Right kidney (tissue), 1 donor: Measurements from ENCODE around the gene NRXN2.

ENCODE experiments used
- DNase-seq: peaks from one replicate; pipeline ENCODE4 v3.0.0-alpha.2; 2016

Gene NRXN2

DNA sequence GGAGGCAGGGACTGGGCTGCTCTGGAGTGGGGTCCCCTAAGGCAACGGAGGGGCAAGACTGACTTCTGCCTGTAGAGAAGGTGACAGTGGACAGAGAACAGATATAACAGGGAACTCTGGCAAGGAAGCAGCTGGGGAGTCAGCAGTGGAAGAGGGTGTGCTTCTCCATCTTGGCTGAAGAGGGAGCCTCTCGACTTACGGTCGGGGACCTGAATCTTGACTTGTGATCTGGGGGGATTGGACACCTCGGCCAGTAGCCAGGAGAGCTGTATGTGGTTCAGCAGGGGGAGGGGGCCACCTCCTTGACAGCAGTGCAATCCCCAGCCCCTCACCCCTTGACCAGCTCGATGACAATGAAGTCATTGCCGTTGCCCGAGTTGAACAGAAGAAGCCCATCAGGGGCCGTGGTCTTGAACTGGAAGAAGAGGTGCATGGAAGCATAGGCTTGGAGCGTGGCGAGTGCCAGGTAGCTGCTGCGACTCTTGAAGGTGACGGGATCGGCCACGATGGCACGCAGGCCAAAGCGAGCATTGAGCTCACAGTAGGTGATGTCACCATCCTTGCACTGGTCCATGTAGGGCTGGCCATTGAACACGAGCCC lies 72.0 kb downstream of the NRXN2 start:
- DNase-seq, result no peak

DNA sequence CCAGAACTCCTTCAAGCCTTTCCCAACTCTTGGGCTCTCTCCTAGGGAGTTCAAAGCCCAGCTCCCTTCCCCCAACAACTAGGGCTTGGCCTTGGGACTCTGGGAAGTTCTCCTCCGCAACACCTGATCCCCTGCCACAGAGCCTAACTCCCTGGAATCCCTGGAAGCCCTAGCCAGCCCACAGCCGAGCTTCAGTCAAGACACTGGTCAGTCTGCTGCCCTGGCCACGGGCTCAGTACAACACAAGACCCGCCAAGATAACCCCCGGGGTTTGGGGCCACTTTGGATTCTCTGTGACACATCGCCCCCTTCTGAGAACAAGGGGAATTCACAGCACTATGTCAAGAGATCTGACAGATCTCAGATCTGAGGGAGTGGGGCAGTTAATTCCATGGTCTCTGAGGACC lies 73.7 kb downstream of the NRXN2 start:
- peak; percentile 51 for DNase-seq

DNA sequence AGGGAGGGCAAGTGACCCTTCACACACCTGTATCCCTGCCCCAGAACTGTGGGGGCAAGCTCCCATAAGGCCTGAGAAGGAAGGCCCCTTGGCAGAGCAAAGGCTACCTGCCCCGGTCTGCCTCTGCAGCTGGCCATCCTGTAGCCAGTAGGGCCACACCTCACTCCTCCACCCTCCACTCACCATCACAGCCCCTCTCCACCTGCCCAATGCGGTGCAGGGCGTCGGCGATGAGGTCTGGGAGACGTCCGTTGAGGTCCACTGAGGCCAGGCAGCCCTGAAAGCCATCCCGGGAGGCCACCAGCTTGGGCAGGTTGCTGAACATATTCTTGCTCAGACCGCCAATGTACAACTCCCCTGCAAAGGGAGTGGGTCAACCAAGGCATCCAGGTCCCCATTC lies 74.4 kb downstream of the NRXN2 start:
- no peak for DNase-seq

DNA sequence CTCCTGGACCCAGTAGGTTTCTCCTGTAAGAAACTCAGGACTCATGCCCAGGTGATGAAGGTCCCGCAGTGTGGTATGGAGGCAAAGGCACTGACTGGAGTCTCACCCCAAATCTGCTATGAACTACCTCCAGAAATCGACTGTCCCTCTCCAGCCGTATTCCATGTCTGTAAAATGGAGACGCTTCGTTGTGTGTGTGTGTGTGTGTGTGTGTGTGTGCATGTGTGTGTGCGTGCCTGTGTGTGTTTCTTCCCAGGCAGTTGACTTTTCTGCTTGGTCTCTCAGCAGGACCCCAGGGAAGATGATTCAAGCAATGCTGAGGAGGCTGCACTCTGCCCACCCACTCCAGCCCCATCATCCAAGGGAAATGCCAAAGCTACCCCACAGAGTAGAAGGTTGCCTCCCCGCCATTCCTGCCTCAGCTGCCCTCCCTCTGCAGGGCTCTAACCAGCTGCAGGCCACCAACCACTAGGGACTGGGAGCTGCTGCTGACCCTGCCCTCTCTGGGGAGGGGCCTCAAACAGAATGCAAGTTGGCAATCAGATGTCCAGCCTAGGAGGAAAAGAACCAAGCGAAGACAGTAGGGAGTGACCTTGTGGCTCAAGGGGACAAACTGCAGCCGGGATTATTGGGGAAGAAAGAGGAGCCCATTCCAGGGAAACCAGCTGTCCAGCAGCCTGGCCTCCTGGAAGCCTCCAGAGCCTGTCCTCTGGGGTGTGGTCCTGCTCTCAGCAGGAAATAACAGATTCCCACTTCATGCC lies 75.8 kb downstream of the NRXN2 start:
- DNase-seq, result no peak

DNA sequence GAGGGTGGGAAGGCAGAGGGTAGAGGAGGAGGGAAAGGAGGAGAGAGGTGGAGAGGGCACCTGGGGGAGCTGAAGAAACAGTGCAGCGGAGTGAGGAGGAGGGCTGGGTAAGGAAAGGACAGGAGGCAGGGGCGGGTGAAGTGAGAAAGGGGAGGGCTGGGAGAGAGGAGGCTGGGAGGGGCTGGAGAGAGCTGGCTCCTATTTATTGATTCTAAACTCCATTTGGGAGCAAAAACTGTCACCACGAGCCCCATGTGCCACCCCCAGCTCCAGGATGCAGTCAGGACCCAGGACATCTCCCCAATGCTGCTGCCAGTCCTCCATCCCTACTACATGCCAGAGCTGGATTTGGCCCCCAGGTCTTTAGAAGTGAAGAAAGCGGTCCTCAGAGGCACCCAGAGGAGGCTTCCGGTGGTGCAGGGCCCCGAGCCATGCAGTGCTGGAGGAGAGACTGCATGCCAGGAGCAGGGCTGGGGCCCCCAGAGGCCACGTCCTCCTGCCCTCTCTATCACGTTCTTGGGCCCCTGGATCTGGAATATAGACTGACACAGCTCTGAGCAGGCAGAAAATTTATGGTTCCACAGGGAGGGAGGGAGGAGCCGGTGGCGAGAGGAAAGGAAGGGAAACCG lies 78.2 kb downstream of the NRXN2 start:
- DNase-seq, result peak; percentile 57

DNA sequence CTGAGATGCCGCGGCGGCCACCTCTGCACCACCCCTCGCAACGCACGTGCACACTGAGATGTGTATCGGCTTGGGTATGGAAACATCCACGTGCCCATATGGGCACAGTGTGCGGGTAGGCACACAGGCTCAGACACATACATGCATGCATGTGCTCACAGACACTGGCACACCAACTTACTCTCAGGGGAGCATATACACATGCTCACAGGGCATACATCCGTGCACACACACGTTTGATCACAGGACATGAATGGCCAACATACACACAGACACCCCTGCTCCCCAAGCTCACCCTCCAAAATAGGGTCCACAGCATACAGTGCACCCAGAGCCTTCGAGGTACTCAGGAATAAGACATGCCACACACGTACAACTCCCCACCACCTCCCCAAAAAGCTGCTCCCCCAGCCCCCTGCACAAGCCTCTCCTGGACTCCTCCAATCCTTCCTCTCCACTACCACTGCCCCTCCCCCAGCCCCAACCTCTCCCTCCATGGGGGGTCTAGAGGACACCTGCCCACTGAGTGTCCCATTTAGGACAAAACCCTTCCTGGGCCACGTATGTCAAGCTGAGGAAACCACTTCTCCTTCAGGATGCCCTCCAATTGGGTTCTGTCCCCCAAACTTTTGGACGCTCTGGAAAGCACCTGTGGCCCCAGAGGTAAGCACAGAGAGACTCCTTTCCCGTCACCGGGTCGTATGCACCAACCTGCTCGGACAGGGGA lies 78.9 kb downstream of the NRXN2 start:
- peak; percentile 40 for DNase-seq

DNA sequence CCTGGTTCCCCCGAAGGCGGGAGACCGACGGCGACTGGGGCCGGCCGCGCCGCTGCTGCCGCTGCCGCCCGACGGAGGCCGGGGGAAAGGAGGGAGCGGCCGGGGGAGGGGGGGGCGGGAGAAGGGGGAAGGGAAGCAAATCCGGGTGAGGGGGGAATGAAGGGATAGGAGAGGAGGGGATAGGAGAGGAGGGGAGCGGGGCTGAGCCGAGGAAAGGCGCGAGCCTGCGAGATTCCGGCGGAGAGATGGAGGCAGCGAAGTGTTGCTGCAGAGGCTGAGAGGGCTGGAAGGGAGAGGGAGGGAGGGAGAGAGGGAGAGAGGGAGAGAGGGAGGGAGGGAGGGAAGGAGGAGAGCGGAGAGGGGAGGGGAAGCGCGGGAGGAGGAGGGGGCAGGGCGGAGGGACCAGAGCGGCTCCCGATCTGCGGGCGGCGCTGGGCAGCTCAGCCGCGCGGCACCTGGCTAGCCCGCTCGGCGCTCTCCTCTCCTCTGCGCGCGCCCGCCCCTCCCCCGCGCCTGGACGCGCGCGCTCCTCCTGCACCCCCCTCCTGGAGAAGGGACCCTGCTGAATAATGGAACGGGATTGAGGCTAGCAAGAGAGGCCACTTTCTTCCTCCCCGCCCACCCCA lies 79.6 kb downstream of the NRXN2 start:
- peak; percentile 47 for DNase-seq

DNA sequence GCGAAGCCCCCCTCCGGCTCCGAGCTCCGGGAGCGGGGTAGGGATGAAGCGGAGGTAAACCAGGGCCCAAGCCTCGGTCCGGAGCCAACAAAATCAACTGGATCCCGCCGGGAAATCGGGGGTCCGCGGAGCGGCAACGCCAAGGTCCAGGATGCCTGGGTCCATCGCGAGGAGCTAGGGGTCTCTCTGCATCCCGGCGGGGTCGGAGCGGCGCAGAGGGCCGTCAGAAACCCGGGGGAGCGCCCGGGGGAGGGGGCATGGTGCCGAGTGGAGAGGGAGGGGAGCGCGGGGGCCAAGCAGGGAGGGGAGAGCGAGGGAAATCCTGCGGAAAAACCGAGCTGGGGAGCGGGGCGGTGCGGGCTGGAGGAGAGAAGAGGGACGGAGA lies 80.1 kb downstream of the NRXN2 start:
- DNase-seq, result peak; percentile 57

DNA sequence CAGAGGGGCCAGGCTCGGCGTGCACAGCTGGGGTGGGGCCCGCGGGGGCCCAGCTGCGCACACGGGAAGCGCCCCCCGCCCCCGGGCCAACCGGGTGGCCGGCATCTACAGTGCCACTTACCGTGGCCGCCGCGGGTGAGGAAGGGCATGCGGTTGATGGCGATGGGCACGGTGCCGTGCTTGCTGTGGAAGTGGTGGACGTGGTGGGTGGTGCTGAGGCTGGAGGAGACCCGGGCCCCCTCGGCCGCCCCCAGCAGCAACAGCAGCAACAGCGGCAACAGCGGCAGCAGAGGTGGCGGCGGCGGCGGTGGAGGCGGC lies 80.6 kb downstream of the NRXN2 start:
- DNase-seq, result peak; percentile 31

DNA sequence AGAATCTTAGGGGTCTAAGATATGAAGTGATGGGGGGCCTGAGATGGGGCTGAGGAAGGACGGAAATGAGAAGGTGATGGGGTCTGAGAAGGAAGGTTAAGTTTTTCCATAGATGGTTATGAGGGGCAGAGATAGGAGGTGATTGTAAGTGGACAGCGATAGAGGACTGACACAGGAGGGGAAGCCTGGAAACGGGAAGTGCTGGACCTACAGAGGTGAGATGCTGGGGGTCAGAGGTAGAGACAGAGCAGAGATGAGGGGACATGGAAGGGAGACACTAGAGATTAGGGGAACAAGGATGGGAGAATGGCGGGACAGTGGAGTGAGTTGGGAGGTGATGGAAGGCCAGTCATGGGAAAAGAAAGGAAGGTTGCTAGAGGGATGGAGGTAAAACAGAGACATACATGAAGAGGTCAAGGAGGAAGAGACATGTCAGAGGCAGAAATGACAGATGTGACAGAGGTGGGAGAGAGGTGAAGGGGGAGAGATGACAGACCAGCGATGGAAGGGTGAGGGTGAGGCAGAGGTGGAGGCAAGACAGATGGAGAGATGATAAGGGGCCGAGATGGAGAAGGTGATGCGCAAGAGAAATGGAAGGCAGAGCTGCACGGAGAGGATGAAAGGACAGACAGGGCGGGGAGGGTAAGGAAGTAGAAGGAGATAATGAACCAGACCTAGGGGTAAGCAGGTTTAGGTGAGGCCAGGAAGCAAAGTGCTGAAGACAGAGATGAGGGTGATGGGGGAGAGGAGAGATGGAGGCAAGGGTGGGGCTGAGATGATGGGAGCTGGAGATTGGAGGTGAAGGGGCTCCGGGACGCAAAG lies 81.2 kb downstream of the NRXN2 start:
- no peak for DNase-seq

DNA sequence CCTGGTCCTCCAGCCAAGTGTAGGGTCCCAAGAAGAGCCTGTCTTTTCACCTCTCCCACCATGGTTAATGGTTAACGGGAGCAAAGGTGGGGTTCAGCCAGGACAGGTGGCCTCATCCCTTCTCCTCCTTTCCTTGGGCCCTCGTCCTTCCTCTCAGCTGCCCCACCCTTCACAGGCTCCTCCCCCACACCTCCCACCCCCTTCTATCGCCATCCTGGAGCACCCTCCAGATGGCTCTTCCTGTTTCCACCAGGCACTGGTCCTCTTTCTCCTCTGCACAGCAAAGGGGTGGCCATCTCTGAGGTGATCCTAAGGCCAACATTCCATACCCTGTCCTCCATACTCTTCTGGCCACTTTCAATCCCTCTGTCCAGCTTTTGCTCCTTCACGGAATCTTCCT lies 83.1 kb downstream of the NRXN2 start:
- DNase-seq, result no peak

DNA sequence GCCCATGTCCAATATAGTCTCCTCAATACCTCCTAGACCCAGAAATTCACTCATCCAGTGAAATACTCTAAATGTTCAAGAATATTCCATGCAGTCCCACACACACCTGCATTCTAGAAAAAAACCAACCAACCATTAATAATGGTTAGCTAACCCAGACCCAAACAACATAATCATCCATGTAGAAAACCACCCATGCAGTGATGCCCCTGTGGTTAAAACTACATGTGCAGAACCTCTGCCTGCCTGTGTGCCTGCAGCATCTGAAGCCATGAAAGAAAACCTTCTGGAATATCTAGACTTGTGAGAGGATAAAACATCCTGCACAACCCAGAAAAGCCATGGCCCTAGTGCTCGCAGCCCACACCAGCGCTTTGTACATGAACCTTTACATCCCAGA lies 84.2 kb downstream of the NRXN2 start:
- DNase-seq, result no peak

DNA sequence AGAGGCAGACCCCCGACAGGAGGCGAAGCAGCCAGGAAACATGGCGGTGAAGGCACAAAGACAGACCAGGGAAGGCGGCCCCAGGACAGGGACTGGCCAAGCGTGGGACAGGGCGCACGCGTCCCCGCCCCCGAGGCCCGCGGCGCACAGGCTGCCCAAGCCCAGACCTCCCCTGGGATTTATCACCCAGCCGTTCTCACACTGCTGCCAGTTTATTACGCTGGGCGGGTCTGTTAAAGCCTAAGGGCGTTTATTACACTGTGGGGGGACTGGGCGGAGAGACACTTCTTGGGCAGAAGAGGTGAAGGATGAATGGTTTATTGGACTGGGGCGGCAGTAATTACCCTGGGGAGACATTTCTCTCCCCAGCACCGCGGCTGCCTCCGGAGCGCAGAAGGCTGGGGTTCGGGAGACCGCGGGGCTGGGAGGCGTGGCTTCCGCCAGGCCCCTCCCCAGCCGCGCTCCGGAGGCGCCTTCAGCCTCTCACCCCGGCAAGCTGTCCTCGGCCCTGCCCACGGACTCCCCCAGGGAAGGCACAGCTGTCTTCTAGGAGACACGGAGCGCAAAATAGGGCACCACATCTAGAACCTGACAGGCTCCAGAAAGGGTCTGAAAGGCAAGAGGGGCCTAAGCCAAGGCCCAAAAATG lies 84.9 kb downstream of the NRXN2 start:
- DNase-seq, result peak; percentile 80

DNA sequence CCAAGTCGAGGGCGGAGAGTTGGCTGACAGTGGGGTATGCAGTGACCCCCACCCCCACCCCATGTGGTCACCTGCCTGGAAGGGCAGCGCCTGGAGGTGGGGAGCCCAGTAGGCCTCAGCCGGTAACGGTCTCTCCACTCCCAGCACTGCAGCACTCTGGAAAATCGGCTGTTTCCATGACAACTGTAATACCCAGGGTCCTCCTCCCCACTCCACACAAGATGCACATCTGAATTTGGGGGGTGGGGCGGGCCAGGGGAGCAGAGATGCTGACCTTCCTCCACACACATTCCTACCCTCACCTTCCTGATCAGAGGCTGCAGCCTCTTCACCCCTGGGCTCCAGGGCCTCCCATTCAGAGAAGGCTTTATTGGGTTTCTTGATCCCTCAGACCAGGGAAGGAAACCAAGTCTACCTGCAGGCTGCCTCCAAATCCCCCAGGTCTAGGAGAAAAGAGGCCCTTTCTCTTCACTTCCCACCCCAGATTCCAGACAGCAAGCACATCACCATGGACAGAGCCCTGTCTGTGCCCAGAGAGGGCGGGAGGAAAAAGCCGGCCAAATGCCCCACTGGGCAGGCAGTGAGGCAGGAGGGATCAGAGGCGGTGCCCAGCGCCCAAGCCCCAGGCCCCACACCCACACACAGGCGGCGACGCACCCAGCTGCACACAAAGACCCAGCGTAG lies 85.5 kb downstream of the NRXN2 start:
- no peak for DNase-seq

DNA sequence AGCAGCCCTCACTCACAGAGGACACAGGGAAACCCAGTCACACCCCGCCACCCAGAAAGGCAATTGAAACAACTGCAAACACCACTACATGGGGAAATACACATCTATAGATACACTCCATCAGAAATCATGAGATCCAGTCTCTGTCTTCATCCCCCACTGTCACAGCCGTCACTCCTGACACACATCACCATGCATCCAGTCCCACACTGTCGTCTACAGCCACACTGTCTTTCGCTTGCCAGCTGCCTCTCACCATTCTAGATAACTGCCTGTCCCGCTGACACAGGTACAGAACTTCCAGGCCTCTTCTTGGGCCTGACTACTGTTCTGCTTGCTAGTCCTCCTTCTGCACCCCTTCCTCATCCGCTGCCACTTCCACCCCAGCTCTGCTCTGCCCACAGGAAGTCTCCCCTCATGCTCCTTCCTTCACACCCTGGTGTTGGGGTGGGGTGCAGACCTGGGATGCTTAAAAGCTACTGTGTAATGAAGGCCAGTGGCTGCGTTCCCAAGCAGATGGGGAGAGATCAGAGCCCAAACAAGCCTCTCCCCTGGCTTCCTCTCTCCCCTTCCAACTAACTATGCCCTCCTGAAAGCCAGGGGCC lies 89.3 kb downstream of the NRXN2 start:
- no peak for DNase-seq

DNA sequence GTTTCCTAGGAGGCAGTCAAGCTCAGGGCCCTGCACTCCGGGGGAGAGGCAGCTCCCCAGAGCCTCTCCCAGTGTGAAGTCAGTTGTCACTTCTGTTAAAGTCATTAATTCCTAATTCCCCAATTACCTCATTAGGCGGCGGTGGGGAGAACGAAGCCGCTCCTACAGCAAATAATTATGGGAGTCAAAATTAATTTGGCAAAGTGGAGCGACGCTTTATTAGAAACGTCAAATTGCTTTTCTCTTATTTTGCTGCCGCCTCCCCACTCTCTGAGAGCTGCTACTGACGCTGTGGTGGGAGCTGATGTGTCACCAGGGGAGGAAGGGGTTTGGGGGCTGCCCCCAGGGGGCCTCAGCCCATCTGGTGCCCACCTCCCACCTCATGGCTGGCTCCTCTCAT lies 90.3 kb downstream of the NRXN2 start:
- no peak for DNase-seq

DNA sequence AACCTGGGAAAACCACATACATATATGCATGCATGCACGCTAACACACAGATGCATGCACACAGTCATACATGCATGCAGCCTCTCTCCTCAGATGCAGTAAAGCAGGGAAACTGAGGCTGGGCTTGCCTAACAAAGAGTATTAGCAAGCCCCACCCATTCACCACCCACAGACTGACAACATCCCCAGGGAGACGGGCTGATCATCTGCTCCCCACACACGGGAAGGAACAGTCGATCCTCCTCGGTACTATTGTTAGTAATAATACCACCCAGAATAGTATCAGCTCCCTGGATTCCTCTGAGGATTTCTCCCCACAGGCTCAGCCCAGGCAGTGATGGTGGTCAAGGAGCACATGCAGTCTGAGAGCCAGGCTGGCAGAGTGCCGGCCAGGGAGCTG lies 90.8 kb downstream of the NRXN2 start:
- no peak for DNase-seq

DNA sequence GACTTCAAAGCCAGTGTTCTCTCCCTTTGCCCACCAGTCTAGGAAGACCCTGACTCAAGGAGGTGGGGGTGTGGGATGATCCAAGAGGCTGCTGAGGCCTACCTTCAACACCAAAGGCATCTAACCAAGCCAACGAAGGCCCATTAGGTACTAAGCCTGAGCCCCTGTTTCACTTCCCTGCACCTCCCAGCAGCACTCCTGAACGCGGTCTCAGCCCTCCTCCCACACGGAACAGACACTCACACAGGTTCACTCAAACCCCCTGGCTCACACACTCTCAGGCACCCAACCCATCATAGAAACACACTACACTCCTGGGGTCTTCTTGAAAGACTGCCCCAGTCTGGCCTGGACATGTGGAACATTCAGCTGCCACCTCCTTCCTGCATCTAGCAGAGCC lies 91.3 kb downstream of the NRXN2 start:
- no peak for DNase-seq

DNA sequence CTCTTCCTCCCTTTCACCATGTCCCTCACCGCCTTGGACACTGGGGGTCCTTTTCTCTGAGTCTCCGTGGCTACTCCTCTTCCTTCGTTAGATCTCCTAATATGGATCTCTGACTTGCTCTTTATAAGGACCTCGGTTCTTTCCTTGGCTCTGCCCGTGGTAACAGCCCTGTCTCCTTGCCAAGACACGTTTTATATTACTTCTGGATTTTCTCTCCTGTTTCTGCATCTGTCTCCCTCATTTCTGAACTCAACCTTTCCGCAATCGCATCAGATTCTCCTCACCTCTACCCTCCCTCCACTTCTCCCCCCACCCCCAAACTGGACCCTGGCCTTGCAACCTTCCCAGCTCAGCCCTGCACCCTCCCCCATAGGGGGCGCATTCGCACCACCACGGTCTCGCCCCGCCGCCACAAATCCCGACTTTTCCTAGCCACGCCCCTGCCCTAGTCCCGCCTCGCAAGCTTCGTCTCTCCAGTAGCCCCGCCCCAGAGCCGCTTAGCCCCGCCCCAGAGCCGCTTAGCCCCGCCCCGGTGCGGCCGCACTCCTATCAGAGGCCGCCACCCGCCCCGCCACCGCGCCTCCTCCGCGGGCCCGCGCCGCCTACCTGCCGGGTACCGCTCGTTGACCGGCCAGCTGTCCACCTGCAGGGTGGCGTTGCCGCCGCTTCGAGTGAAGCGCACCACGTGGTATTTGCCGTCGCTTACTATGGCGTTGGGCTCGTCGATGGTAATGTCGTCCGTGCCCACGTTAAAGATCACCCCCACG lies 93.0 kb downstream of the NRXN2 start:
- DNase-seq, result no peak

DNA sequence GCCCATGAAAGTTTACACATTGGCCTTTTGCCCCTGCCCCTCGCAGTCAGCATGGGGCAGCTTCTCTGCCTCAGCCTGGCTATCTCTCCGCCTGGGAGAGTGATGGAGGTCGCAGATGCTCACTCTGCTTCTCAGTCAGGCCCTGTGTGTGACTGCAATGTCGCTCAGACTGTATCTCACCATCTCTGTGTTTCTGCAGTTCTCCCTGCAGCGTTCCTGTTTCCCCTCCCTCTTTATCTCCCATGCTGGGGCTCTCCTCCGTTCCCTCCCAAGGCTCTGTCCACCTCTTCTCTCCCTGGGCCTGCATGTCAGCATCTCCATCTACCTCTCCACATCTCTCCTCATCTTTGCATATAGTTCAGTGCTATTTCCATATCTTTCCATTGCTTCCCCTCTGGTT lies 93.9 kb downstream of the NRXN2 start:
- DNase-seq, result no peak
